AG10803 (cell line): ENCODE measurements around the gene C19orf18.

Experiments
- DNase-seq: peaks from one replicate; pipeline ENCODE4 v3.0.0; 2010; ENCODE audit warnings: low read depth
- H3K4me3 ChIP-seq: 2 replicates; pipeline ENCODE4 v1.5.1; 2011; ENCODE audit warnings: mild to moderate bottlenecking, low read length, control low read depth
- TF ChIP-seq, protein P1 (sequence below): conservative IDR thresholded peaks from 2 replicates; pipeline ENCODE4 v1.5.1; 2011; ENCODE audit warnings: mild to moderate bottlenecking, low read length, control low read depth, inconsistent platforms

Gene C19orf18

GRCh38 chr19:57947419-57948134 lies 26.8 kb downstream of the C19orf18 start, which contains the start of gene ZNF256:
TSS of gene ZNF256 (minus strand) at chr19:57947706. CDS start at chr19:57947474, 232 bp downstream.
- peak within 1 kb of the TSS; percentile 89 for H3K4me3 ChIP-seq
- TF ChIP-seq, protein P1, sequence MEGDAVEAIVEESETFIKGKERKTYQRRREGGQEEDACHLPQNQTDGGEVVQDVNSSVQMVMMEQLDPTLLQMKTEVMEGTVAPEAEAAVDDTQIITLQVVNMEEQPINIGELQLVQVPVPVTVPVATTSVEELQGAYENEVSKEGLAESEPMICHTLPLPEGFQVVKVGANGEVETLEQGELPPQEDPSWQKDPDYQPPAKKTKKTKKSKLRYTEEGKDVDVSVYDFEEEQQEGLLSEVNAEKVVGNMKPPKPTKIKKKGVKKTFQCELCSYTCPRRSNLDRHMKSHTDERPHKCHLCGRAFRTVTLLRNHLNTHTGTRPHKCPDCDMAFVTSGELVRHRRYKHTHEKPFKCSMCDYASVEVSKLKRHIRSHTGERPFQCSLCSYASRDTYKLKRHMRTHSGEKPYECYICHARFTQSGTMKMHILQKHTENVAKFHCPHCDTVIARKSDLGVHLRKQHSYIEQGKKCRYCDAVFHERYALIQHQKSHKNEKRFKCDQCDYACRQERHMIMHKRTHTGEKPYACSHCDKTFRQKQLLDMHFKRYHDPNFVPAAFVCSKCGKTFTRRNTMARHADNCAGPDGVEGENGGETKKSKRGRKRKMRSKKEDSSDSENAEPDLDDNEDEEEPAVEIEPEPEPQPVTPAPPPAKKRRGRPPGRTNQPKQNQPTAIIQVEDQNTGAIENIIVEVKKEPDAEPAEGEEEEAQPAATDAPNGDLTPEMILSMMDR = peak; percentile 63
- peak; percentile 93 for DNase-seq

DNA sequence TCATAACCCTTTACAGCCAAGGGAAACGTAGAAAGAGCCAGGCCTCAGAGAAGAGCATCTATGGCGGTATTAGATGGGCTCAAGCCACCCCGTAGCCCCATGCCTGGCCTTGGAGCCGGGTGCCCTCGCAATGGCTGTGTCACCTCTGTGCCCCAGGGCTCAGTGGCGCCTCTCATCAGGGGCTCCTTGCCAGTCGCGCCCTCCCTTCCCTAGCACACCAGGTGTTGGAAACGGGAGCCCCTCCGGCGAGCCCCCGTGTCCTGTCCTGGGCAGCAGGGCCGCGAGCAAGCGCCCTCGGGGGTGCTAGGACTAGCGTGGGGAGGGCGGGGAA lies 27.3 kb downstream of the C19orf18 start:
- TF ChIP-seq, protein P1 = no peak
- H3K4me3 ChIP-seq = peak overlapping the region; percentile 89
- no peak for DNase-seq

GRCh38 chr19:57946316-57946715 lies 28.0 kb downstream of the C19orf18 start:
- DNase-seq = no peak
- peak overlapping the region; percentile 89 for H3K4me3 ChIP-seq
- TF ChIP-seq, protein P1 = no peak

DNA sequence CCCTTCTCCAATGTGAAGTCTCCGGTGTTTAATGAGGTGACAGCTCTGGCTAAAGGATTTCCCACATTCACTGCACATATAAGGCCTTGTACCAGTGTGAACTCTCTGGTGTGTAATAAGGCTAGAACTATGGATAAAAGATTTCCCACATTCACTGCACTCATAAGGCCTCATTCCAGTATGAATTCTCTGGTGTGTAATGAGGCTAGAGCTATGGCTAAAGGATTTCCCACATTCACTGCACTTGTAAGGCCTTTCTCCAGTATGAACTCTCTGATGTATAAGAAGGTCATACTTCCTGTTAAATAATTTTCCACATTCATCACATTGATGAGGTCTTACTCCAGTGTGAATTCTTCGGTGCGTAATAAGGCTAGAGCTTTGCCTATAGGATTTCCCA lies 32.7 kb downstream of the C19orf18 start:
- TF ChIP-seq, protein P1 = no peak
- no peak for DNase-seq
- H3K4me3 ChIP-seq = no peak overlapping the region

DNA sequence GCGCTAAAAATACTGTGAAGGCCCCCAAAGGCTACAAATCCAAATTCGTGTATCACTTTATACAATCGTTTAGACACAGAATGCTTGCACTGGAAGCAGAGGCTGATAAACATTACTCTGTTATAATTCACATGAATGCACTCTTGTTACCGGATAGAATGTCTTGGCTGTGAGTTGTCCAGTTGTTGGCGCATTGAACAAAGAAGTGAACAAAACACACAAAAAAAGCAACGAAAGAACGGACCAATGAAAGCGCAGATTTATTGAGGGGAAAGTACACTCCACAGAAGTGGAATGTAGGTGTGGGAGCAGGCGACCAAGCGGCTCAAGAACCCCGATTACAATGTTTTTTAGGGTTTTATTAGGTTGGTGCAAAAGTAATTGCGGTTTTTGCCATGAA lies 38.6 kb downstream of the C19orf18 start:
- DNase-seq = no peak
- no peak overlapping the region for H3K4me3 ChIP-seq
- TF ChIP-seq, protein P1 = no peak

DNA sequence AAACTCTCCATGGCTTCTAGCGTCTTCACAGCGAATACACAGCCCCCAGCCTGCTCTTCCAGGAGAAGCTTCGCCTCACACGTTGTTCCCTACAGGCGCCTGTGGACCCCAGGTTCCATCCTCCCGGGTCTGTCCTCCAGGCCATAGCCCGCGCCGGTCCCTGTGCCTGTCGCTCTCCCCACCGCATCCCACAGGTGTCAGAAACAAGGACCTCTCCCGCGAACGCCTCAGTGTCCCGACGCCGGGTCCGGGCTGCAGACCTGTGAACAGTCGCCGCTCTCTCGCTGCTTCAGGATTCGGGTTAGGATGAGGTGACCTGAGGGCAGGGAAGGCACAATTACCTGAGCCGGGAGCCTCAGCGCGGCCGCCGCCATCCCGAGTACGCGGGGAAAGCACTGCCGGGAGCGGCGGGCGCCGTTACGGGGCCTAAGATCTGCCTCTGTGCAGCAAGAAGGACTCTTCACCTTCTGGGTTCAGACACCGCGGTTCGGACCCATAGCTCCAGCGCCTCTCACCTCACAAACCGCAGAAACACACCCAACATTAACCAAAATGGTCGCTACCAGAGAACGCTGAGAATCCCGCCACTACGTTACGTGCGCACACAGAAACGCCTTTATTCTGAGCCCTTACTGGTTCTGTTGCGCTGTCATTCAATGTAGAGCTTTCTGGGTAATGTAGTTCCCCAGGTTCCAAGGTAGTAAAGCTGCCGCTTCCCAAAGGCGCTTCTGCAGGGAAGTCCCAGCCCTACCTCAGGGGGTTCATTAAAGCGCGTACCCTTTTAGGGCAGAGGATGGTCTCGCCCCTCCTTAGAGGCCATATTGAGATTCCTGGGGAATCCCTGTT lies 39.3 kb downstream of the C19orf18 start, which contains the start of gene ZNF418:
ZNF418 (minus strand) TSS at position 583 of the 846 bp plus-strand sequence. CDS start 1,580 bp downstream, outside the sequence.
- peak within 1 kb of the TSS; percentile 80 for H3K4me3 ChIP-seq
- DNase-seq = peak; percentile 81
- TF ChIP-seq, protein P1 = no peak
